ENCODE results near the gene NAXD.

NAXD gene

DNA sequence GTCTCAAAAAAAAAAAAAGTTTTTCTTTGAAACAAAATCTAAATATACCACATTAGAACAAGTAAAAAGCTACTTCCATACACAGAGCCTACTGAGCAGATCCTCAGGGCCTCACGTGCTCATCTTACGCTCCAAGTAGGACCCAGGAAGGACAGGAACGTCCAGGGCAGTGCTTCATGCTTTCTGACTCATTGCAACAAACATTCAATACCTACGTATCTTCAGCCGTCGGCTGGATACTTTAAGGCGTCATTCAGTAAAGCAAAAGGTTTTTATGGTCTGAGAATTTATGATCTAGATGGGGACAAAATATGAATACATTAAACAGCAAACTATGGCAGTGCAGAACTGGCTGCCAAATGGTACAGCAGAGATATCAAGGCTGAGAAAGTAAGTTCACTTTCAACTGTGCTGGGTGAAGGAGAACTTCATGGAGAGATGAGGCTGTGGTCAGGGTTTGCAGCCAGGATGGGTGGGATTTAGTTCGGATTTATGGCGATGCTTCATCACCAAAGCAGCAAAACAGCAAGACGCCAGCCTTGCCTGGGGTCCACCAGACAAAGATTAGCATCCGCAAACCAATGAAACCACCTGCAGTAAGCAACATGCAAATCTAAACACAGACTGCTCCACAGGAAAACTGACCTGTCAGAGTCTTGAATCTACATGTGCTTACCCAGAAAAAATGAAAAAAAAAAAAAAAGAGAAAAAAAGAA lies 70.1 kb downstream of the NAXD start:
- in situ Hi-C loops (cut with HindIII; ENCODE audit: low sequenced_read_pairs): no loop called here
- DNase-seq (ENCODE audit: low read depth): no peak
- no peak for TF ChIP-seq CTCF (IDR thresholded peaks at IDR 0.05; ENCODE audit: low read depth, low read length, missing control alignments)
- H3K4me3 ChIP-seq (ENCODE audit: low read depth, low read length): no peak overlapping the region

GRCh38 chr13:110687736-110688135 lies 72.4 kb downstream of the NAXD start:
- no peak for TF ChIP-seq CTCF (IDR thresholded peaks at IDR 0.05; ENCODE audit: low read depth, low read length, missing control alignments)
- in situ Hi-C loops (cut with HindIII; ENCODE audit: low sequenced_read_pairs): no loop called here
- no peak overlapping the region for H3K4me3 ChIP-seq (ENCODE audit: low read depth, low read length)
- no peak for DNase-seq (ENCODE audit: low read depth)

DNA sequence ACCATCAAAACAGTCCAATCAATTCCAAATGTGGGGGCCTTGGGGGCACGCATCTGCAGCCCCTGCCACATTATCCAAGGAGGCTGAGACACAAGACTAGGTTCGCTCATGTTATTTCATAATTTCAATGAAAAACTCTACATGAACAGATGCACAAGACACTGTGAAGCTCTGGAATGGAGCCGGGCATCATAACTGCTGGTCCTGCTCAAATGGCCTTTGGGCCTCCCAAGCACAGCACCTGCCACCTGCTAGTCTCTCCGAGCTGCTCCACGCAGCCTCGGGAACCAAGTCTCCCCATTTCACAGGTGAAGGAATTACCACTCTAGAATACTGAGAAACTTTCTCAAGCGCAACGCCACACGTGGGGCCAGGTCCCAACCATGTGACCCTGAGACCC lies 73.7 kb downstream of the NAXD start:
- TF ChIP-seq CTCF (IDR thresholded peaks at IDR 0.05; ENCODE audit: low read depth, low read length, missing control alignments): no peak
- no peak for DNase-seq (ENCODE audit: low read depth)
- in situ Hi-C loops (cut with HindIII; ENCODE audit: low sequenced_read_pairs): no loop called here
- H3K4me3 ChIP-seq (ENCODE audit: low read depth, low read length): no peak overlapping the region
